Activated CD4-positive, alpha-beta T cell treated with anti-CD3 and anti-CD28 coated beads for 36 hours (primary cell): ENCODE results near the gene MFAP5. TPM values are rescaled to one million over a fixed set of nuclear protein-coding genes. Genes with fewer than 3 reads are reported as not detected.

Source experiments
- ATAC-seq: fragments of 200-7000 bp; cut with Tn5 transposase; one replicate; pipeline ENCODE4 v1.10.0; 2021; ENCODE audit warnings: mild to moderate bottlenecking, moderate library complexity
- CTCF ChIA-PET: fragments of 350-600 bp; sonication (Branson Sonifier 250); formaldehyde crosslinking; loops from one replicate; lab custom pipeline; 2021; ENCODE audit warnings: antibody characterized with exemption; lab: Charles Lee
- POLR2A ChIA-PET: fragments of 350-600 bp; sonication (Branson Sonifier 250); formaldehyde crosslinking; loops from one replicate; lab custom pipeline; 2021; ENCODE audit warnings: antibody characterized with exemption, inconsistent platforms; lab: Charles Lee
- DNase-seq: peaks from one replicate; pipeline ENCODE4 v3.0.0-alpha.2; 2020
- H3K27ac Mint-ChIP-seq: one replicate; pipeline ENCODE4 v1.8.0; 2021; ENCODE audit warnings: mixed read lengths
- H3K27me3 Mint-ChIP-seq: one replicate; pipeline ENCODE4 v1.8.0; 2021; ENCODE audit warnings: mixed read lengths
- H3K36me3 Mint-ChIP-seq: one replicate; pipeline ENCODE4 v1.8.0; 2021; ENCODE audit warnings: low read depth, mixed read lengths
- H3K4me1 Mint-ChIP-seq: one replicate; pipeline ENCODE4 v1.8.0; 2021; ENCODE audit warnings: mixed read lengths
- H3K4me3 Mint-ChIP-seq: one replicate; pipeline ENCODE4 v1.8.0; 2021; ENCODE audit warnings: mild to moderate bottlenecking, moderate library complexity, mixed read lengths
- H3K9me3 Mint-ChIP-seq: one replicate; pipeline ENCODE4 v1.8.0; 2021; ENCODE audit warnings: low read depth, mixed read lengths
- intact Hi-C, 2 experiments: fragments of 100-400 bp; cut with DNase I in 1 of 2; cut with micrococcal nuclease in 1 of 2; formaldehyde crosslinking; loops; one replicate each; pipeline versions ENCODE4 v1.14.2 to v1.15.1; 2022 to 2024; cut with DNase I, micrococcal nuclease
- total RNA-seq, 2 experiments: library from RNA; stranded (reverse); gene quantifications; one replicate each; pipeline ENCODE4 v1.2.3, GENCODE V29; 2021

MFAP5 gene, protein sequence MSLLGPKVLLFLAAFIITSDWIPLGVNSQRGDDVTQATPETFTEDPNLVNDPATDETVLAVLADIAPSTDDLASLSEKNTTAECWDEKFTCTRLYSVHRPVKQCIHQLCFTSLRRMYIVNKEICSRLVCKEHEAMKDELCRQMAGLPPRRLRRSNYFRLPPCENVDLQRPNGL
- not detected for total RNA-seq

GRCh38 chr12:8662593-8662992 lies at the start of gene MFAP5:
Gene MFAP5, minus strand, starts transcription at chr12:8662826. Its CDS starts 722 bp downstream, at chr12:8662104.
- intact Hi-C loops: no loop called here
- CTCF ChIA-PET: interaction anchor here (0.7 kb wide), 1 partner anchor 360 kb away, joined by 4 read pairs; no protein-coding TSS in a partner anchor
- H3K27ac Mint-ChIP-seq: no peak within 1 kb of the TSS
- ATAC-seq (no peak), DNase-seq (no peak)
- POLR2A ChIA-PET: no interaction called here
- no peaks in the 10 kb centered on the region for H3K9me3 Mint-ChIP-seq
- no peaks in the 10 kb centered on the region for H3K36me3 Mint-ChIP-seq
- no peaks in the 10 kb centered on the region for H3K4me1 Mint-ChIP-seq
- peaks cover 4% of the 10 kb centered on the region for H3K27me3 Mint-ChIP-seq
- H3K4me3 Mint-ChIP-seq: no peak within 1 kb of the TSS

DNA sequence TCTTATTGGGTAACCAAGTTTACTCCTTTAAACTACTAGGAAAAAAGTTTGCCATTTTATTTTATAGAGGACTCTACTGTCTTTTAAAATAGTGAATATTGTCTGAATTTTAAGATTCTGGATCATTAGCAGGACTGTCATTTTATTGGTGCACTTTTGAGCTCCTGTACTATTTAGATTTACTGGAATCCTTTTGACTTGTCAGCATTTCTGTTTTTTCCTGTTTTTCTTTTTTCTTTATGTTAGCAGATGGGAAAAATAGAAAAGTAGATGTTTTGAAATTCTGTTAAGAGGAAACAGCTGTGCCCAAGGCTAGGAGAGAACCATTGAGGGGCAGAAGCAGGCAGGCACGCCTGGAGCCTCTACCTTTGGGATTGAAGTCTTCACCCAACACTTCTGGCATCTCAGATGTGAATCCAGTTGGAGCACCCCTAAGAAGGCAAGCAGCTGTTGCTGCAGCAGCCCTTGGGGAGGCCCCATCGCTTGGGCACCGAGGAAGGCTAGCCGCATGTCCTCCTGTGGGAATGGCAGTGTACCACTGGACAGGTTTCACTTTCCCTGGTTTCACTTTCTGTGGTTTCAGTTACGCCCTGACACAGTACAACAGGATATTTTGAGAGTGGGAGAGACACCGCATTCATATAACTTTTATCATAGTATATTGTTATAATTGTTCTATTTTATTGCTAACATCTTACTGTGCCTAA lies 46.7 kb upstream of the MFAP5 start:
- ATAC-seq (no peak), DNase-seq (no peak)
- Mint-ChIP-seq H3K4me3 (no peak overlapping the region), H3K36me3 (peaks cover 2% of the 10 kb centered on the region), H3K27me3 (no peaks in the 10 kb centered on the region), H3K4me1 (peaks cover 2% of the 10 kb centered on the region), H3K27ac (no peak overlapping the region), H3K9me3 (no peaks in the 10 kb centered on the region)
- ChIA-PET CTCF (interaction anchor here (0.6 kb wide), 1 partner anchor 150 kb away, joined by 3 read pairs; no protein-coding TSS in a partner anchor), POLR2A (no interaction called here)
- intact Hi-C loops: no loop called here

DNA sequence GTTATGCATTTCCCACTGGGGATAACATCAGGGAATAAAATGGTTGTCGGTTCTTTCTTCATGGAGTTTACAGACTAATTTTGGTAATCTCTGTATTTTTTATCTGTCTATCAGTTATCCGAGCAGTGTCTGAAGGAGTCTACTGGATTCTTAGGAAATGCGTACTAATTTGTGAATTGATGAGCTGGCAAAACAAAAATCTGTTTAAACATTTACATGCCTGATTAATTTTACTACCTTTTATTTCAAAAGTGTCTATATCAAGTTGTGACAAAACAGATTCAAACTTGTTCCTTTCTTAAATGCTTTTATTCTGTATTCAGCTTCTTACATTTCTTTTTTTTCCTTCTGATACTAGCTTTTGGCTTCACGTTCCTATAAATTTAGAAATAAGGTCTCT lies 39.5 kb upstream of the MFAP5 start:
- ChIA-PET POLR2A (no interaction called here), CTCF (interaction anchor here (0.6 to 2.1 kb wide), 5 partner anchors 9 to 1382 kb away, joined by 3 to 8 read pairs (median 4); no protein-coding TSS in a partner anchor)
- Mint-ChIP-seq H3K9me3 (no peaks in the 10 kb centered on the region), H3K36me3 (no peaks in the 10 kb centered on the region), H3K4me3 (no peak overlapping the region), H3K4me1 (peaks cover 10% of the 10 kb centered on the region), H3K27me3 (no peaks in the 10 kb centered on the region), H3K27ac (no peak overlapping the region)
- no peak for DNase-seq
- ATAC-seq: no peak
- intact Hi-C loops: no loop called here

DNA sequence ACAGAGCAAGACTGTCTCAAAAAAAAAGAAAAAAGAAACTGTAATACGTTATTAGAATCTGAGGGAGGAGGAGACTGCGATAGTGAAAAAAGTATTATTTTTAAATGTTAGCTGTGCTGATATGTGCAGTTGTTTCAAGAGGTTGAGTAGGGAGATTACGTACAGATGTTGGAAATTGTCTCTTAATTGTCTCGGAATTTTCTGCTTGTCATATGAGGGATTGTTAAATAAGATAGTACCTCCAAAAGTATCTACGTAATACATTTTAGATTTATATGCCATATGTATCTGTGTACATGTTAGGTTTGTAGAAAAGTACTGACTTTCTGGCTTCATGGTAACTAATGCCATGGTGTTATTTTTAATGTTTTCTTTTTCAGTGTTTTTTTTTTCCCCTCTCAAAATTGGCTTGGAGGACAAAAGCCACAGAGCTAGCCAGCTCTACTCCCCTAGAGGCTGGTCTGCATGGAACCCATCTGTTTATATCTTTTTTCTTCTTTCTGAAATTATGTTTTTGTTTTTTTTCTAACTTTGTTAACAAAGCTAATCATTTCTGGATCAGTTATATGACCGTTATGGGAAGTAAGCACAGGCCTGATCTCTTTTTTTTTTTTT lies 38.5 kb upstream of the MFAP5 start:
- intact Hi-C loops: no loop called here
- H3K27ac Mint-ChIP-seq: no peak overlapping the region
- H3K4me1 Mint-ChIP-seq: peaks cover 13% of the 10 kb centered on the region
- no peaks in the 10 kb centered on the region for H3K9me3 Mint-ChIP-seq
- no peak overlapping the region for H3K4me3 Mint-ChIP-seq
- ATAC-seq (no peak), DNase-seq (no peak)
- POLR2A ChIA-PET: interaction anchor here (0.6 kb wide), 1 partner anchor 36 kb away, joined by 8 read pairs; no protein-coding TSS in a partner anchor
- CTCF ChIA-PET: interaction anchor here (0.8 to 2.1 kb wide), 5 partner anchors 157 to 580 kb away, joined by 3 to 8 read pairs (median 4); no protein-coding TSS in a partner anchor
- H3K36me3 Mint-ChIP-seq: no peaks in the 10 kb centered on the region
- peaks cover 2% of the 10 kb centered on the region for H3K27me3 Mint-ChIP-seq

DNA sequence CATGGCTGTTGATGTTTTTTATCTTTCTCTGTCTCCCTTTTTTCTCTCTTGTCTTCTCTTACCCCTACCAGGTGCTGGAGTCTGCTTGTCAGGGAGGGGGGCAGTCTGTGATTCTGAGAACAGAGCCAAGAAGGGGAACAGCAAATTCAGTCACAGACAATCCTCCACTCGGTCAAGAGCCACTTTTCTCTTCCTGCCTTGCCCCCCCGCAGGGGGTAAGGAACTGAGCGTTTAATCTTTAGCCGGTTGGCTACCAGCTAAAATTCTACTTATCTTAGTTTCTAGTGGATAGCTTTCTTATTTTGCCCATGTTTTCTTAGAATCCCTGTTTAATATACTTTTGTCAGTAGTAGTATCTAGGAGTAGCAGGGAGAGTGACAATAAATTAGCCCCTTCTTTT lies 37.1 kb upstream of the MFAP5 start:
- peak overlapping the region; percentile 38 for H3K4me3 Mint-ChIP-seq
- H3K4me1 Mint-ChIP-seq: peaks cover 13% of the 10 kb centered on the region
- DNase-seq: no peak
- H3K27ac Mint-ChIP-seq: peak overlapping the region; percentile 5
- ATAC-seq: no peak
- no peaks in the 10 kb centered on the region for H3K9me3 Mint-ChIP-seq
- intact Hi-C loops: loop anchor here in 1 of 2 experiments (5.0 kb wide), 2 partner anchors 193 to 457 kb away; no protein-coding TSS in a partner anchor
- CTCF ChIA-PET: no interaction called here
- H3K36me3 Mint-ChIP-seq: no peaks in the 10 kb centered on the region
- peaks cover 2% of the 10 kb centered on the region for H3K27me3 Mint-ChIP-seq
- POLR2A ChIA-PET: no interaction called here

- Mint-ChIP-seq H3K4me3 (peak overlapping the region; percentile 86), H3K27ac (peak overlapping the region; percentile 66), H3K36me3 (no peaks in the 10 kb centered on the region), H3K27me3 (peaks cover 2% of the 10 kb centered on the region), H3K9me3 (no peaks in the 10 kb centered on the region), H3K4me1 (peaks cover 13% of the 10 kb centered on the region)
- intact Hi-C loops: loop anchor here in 1 of 2 experiments (5.0 kb wide), 2 partner anchors 193 to 457 kb away; no protein-coding TSS in a partner anchor
- POLR2A ChIA-PET: no interaction called here
- DNase-seq: no peak
- no peak for ATAC-seq
- CTCF ChIA-PET: no interaction called here
These were observed 36.3 kb upstream of the MFAP5 start for GRCh38 chr12:8698879-8699278.

DNA sequence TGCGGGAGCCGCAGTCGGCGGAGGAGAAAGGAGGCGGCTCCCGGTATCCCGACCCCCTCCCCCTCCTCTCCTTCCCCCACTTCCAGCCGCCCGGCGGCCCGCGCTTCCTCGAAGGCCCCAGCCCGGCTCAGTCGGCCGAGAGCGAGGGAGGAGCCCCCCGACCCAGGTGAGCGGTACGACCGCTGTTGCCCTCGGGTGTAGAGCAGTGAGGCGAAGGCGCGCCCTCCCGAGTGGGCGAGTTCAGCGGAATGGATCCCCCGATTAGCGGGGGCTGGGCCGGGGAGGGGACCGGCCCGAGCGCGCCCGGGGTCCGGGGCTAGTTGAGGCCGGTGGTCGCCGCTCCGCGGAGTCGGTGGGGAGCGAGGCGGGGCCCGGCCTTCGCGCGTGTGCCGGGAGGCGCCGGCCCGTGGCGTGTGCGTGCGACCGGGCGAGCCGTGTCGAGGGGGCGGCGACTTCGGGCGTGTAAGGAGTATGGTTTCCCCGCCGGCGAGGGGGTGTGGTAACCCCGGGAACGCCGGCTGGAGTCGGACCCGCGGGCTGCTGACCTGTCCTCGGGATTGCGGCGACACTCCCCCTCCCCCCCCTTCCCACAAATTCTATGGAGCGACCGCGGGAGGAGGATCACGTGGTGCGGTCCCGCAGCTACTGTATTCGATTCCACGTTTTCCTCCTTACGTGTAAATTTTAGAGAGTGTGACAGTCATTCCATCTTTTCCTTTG lies 35.7 kb upstream of the MFAP5 start:
- Mint-ChIP-seq H3K36me3 (no peaks in the 10 kb centered on the region), H3K4me1 (peaks cover 13% of the 10 kb centered on the region), H3K27me3 (peaks cover 2% of the 10 kb centered on the region), H3K4me3 (peak overlapping the region; percentile 86), H3K27ac (peak overlapping the region; percentile 85), H3K9me3 (no peaks in the 10 kb centered on the region)
- POLR2A ChIA-PET: interaction anchor here (1.0 kb wide), 1 partner anchor 251 kb away, joined by 4 read pairs; the partner anchor contains the start of gene M6PR
- intact Hi-C loops: loop anchor here in 1 of 2 experiments (5.0 kb wide), 2 partner anchors 194 to 456 kb away; no protein-coding TSS in a partner anchor
- CTCF ChIA-PET: interaction anchor here (0.6 to 1.0 kb wide), 2 partner anchors 40 to 681 kb away, joined by 3 read pairs; no protein-coding TSS in a partner anchor
- ATAC-seq (peak; percentile 27), DNase-seq (peak; percentile 63)

DNA sequence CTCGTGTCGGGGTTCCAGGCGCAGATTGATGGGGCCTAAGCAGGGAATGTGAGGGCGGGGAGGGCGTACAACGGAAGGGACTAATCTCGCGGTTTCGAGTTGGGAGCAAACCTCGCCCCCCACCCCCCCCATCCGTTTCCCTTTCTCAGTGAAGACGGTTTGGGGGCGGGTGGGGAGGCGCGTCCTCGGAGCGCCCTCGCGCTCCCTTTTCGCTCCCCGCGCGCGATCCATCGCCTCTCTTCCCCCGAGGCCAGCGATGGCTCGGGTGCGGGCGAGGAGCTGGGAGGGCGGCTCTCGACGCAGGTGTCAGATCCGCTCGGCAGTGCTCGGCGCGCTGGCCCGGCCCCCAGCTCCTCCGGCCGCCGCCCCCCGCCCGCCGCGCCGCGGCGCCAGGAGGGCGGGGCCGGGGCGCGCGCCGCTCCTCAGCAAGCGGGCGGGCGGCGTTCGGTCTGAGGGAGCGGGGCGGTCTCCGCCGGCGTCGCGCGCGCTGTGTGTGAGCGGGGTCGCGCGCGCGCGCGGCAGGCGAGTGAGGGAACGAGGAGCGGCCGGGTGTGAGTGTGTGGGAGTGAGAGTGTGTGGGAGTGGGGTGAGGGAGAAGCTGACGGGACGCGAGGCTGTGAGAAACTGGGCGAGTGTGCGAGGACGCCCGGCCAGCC lies 35.0 kb upstream of the MFAP5 start, which contains the start of gene RIMKLB:
Gene RIMKLB (plus strand): TSS at position 516 of the 656 bp plus-strand sequence. CDS start 15,876 bp downstream, outside the sequence.
- ATAC-seq: peak; percentile 93
- intact Hi-C loops: loop anchor here in 1 of 2 experiments (1.0 to 5.0 kb wide), 4 partner anchors 195 to 455 kb away; partner anchors contain the start of genes M6PR and PHC1
- ChIA-PET CTCF (interaction anchor here (0.6 to 1.0 kb wide), 2 partner anchors 41 to 681 kb away, joined by 3 read pairs; no protein-coding TSS in a partner anchor), POLR2A (interaction anchor here (1.0 kb wide), 1 partner anchor 252 kb away, joined by 4 read pairs; the partner anchor contains the start of gene M6PR)
- Mint-ChIP-seq H3K27me3 (peaks cover 2% of the 10 kb centered on the region), H3K4me3 (peak within 1 kb of the TSS; percentile 86), H3K27ac (peak within 1 kb of the TSS; percentile 85), H3K4me1 (peaks cover 18% of the 10 kb centered on the region), H3K36me3 (no peaks in the 10 kb centered on the region), H3K9me3 (no peaks in the 10 kb centered on the region)
- DNase-seq: peak; percentile 82

GRCh38 chr12:8697120-8697475 lies 34.5 kb upstream of the MFAP5 start:
- no peak for DNase-seq
- intact Hi-C loops: loop anchor here in 1 of 2 experiments (1.0 to 5.0 kb wide), 4 partner anchors 195 to 455 kb away; partner anchors contain the start of genes M6PR and PHC1
- POLR2A ChIA-PET: interaction anchor here (0.6 to 1.0 kb wide), 2 partner anchors 253 to 389 kb away, joined by 4 to 5 read pairs; partner anchors contain the start of gene M6PR
- no peaks in the 10 kb centered on the region for H3K9me3 Mint-ChIP-seq
- CTCF ChIA-PET: interaction anchor here (1.0 kb wide), 1 partner anchor 42 kb away, joined by 3 read pairs; no protein-coding TSS in a partner anchor
- H3K27ac Mint-ChIP-seq: peak overlapping the region; percentile 45
- peak overlapping the region; percentile 86 for H3K4me3 Mint-ChIP-seq
- no peaks in the 10 kb centered on the region for H3K36me3 Mint-ChIP-seq
- ATAC-seq: peak; percentile 31
- H3K27me3 Mint-ChIP-seq: peaks cover 2% of the 10 kb centered on the region
- peaks cover 18% of the 10 kb centered on the region for H3K4me1 Mint-ChIP-seq
